ENCODE data around the gene CPLX1.

Gene CPLX1

DNA sequence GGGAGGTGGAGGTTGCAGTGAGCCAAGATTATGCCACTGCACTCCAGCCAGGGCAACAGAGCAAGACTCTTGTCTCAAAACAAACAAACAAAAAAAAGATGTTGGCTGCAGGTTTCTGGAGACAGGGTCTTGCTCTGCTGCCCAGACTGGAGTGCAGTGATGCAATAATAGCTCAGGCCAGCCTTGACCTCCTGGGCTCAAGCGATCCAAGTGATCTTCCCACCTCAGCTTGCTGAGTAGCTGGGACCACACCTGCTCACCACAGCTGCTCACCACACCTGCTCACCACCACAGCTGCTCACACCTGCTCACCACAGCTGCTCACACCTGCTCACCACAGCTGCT lies 29.9 kb upstream of the CPLX1 start:
- no peak for DNase-seq (ENCODE audit: low read depth)

DNA sequence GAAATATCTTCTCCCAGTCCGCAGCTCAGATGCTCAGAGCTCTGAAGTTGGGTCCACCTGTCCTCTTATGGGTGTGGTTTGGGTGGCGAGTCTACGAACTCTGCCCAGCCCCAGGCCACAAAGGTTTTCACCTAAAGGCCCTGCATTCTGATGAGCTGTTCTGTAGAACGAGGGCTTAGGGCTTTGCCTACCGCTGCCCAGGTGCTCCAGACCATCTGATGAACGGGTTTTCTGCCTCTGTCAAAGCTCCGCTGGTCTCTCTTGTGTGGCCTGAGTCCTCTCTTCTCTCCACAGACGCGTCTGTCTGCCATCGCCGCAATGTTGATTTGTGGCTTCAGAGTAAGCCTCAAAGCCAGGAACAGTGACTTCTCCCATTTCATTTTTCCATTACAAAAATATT lies 28.4 kb upstream of the CPLX1 start:
- DNase-seq (ENCODE audit: low read depth) = no peak

DNA sequence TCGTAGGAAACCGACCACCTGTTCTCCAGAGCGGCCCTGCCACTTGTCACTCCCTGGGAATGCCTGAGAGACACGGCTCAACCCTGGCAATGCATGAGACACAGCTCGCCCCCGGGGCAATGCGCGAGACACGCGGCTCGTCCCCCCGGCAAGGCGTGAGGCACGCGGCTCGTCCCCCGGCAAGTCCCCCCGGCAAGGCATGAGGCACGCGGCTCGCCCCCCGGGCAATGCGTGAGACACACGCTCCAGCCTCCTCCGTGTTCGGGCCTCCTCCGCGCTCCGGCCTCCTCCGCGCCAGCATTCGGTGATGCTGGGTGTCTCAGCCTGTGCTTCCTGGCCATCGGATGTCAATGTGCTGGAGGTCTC lies 27.5 kb upstream of the CPLX1 start:
- DNase-seq (ENCODE audit: low read depth) = no peak

DNA sequence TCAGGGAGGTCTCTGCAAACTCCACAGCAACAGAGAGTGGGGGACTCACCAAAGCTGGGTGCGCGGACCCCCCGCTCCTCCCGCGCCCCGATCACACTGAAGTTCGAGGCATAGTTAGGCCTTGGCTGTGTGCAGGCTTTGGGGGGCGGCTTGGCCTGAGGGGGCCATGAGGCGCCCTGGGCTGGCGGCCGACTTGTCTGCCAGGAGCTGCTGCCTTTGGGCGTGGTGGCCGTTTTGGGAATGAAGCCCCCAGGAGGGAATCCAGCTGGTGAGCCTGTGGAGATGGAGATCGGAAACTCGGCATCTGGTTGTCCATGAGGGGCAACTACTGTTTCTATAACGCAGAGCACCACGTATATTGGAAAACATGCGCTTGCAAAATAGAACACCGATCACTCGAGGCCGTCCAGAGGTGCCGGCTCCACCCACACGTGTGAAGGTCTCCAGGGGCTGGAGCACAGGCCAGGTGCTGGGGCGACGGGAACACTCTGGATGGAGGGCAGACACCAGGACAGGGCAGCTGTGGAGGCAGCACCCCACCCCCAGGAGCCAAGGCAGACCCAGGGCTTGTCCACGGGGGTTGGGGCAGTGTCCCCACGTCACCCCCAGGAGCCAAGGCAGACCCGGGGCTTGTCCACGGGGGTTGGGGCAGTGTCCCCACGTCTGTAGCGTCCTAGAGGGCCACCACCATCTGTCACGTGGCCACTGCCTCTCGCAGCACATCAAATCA lies 25.9 kb upstream of the CPLX1 start:
- no peak for DNase-seq (ENCODE audit: low read depth)

DNA sequence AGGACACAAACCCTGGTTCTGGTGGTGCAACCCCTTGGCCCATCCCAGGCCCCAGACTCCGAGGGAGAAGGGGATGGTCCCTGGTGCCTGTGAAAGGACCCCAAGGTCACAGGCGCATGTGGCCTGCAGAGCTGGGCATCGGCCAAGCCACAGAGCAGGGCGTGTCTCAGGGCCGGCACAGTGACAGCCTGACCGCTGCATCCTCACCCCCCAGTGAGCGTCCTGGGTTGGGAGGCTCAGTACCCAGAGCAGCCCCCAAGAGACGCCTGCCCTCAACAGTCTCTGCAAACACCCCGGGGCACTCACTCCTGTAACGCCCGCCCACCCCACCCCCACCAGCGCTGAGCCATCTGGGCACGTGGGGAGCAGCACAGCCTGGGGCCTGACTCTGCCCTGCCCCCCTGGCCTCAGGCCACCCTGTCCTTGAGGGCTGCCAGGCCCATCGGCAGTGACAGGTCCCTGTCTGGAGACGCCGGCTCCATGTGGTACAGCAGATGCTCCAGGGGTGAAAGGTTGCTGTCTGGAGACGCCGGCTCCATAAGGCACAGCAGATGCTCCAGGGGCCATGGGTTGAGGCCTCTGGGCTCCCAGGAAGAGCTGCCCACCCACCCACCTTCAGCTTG lies 24.5 kb upstream of the CPLX1 start:
- DNase-seq (ENCODE audit: low read depth) = no peak

DNA sequence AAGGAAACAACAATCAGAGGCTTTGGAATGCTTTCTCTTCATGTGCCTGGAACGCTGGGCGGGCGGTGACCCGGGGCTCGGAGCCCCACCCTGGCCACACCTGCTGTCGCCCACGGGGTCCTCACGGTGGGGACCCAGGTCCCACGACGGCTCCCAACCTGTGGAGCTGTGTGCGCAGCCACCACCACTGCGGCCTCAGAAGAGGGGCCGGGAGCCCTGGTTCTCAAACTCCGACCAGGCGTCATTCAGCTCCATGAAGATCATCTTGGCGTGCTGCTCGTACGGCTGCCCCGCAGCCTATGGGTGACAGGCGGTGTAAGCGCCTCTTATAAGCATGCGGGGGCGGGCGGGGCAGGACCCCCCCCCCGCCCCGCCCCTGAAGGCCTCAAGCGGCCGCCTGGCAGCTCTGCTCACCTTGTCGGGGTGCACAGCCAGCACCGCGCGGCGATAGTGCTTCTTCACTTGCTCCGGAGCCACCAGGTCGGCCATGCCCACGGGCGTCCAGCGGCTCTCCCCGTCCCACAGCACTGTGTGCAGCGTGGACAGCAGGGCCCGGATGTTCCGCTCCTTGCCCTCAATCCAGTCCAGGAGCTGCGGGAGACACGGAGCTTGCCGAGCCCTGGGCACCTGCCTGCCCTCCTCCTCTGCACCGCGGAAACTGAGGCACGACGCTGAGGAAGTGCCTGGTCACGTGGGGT lies 23.7 kb upstream of the CPLX1 start:
- DNase-seq (ENCODE audit: low read depth) = no peak

DNA sequence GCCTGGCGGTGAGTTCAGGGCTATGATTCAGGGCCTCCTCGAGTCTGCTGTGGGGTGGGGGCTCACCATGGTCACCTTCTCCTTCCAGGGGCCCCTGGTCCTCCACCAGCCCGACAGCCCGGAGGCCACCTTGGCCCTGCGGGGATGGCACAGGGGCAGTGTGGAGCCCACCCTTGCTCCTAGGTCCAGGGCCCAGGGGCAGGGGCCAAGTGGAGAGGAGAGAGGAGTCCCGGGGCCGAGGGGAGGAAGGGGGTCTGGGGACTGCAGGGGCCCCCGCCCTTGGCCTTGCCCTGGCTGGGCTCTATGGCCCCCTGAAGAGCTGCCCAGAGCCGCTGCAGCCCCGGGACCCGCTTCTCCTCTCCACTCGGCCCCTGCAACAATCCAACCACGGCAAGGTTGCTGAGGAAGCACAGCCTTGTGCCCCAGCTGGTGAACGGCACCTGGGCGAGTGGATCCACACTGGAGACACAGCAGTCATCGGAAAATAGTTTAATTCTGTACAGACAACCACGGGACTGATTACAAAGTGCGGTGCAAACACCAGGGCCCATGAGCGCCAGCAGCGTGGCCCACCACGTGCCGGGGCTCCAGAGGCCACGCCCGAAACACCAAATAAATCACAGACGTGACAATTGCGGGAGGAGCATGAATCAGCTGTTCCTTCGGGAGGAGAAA lies 23.0 kb upstream of the CPLX1 start:
- no peak for DNase-seq (ENCODE audit: low read depth)

DNA sequence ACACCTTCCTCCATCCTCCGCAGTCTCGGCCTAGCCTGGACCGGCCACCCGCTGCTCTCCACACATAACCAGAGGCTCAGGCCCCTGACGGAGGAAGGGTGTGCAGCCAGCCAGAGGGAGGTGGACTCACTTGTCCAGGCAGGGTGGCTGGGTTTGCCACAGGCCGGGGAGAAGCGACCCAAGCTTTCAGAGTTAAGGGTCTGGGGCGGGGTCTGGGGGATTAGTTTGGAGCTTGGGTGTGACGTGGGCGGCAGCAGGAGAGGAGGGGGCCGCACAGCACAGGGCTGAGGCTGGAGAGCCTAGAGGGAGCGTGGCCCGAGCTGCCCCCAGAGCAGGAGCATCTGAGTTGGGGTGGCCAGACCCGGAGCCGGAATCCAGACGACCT lies 22.4 kb upstream of the CPLX1 start:
- DNase-seq (ENCODE audit: low read depth) = no peak

DNA sequence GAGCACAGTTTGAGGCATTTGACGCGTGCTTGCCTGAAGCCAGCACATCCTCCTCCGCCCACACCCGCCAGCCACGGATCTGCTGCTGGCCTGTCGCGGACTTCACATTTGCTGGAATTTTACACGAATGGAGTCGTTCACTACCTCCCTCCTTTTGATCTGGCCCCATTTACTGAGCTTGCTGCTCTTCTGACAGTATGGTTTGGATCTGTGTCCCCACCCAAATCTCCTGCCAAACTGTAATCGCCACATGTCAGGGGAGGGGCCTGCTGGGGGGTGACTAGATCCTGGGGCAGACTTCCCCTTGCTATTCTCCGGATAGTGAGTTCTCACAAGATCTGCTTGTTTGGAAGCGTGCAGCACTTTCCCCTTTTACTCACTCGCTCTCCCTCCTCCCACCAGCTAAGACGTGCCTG lies 19.9 kb upstream of the CPLX1 start:
- no peak for DNase-seq (ENCODE audit: low read depth)

DNA sequence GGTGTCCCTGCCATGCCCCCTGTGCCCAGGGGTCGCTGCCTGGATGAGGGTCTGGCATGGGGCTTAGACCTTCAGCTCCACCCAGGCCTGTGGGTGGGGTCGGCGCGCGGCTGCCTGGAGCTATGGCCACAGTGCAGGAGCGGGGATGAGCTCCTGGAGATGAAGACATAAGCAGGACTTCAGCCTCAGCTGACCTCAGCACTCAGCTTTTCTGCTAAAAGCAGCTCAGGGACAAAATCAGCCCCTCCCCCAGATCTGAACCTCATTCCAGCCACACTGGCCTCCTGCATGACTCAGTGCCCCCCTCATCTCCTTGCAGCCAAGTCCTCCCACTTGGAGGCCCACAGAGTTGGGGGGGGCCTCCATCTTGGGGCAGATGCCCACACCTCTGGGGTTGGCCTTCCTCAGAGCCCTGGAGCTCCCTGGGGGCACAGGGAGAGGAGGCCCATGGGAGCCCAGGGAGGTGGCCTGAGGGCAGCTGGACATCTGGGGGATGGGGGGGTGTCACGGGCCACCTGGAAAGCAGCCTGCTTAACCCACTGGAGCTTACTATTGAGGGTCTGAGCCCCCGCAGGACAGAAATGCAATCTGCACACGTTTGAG lies 19.4 kb upstream of the CPLX1 start:
- DNase-seq (ENCODE audit: low read depth) = no peak

DNA sequence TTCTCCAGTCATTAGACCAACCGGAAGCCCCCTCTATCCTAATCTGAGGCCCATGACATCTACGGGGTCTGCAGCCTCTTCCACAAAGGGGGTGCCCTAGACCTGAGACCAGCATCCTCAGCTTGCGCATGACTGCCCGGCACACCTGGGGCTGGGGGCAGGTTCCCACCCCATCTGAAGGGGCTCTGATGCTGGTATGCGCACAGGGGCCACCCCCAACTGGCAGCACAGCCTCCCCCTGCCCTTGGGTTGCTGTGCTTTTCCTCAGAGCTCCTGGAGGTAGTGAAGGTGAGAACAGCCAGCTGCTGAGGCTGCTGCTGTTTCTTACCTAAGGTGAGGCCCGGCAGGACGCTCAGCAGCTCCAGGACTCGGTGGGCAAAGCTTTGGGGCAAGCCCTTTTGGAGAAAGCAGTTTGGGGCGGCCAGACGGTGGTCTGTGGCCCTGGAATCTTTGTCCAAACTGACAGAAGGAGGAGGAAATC lies 18.9 kb upstream of the CPLX1 start:
- DNase-seq (ENCODE audit: low read depth) = no peak

DNA sequence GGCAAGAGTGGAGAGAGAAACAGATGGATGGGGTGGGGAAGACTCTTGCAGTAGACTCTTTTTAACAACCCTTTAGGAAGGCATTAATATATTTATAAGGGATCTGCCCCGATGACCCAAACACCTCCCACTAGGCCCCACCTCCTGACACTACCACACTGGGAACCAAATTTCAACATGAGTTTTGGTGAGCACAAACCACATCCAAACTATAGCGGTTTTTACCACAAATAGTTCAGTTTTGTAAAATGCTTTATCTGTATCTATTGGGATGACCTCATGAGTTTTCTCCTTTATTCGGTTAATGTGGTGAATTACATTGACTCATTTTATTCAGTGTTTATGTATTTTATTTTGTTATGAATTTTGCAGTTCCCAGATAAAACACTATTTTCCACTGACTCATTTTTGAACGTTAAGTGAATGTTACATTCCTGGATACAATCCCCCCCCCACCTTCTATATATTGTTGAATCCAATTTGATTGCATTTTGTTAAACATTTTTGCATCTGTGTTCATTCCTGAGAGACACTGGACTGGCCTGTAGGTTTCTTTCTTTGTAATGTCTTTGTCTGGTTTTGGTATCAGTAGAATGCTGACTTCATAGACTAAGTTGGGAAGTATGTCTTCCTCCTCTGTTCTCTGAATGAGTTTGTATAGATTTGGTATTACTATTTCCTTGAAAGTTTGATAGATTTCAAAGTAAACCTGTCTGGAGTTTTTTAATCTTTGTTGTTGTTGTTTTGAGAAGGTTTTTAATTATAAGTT lies 13.9 kb upstream of the CPLX1 start:
- DNase-seq (ENCODE audit: low read depth) = no peak

DNA sequence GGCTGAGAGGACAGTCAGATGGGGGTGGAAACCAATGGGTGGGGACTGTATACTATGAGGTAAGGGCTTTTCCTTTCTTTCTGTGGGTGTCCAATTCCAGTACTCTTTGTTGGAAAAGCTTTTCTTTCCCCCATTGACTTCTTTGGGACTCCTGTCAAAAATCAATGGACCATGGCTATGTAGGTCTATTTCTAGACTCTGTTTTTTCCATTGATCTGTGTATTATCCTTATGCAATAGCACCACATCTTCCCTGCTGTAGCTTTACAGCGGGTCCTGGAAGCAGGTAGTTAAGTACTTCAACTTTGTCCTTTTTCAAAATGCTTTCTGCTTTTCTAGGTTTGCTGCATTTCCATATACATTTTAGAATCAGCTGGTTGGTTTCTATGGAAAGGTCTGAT lies 11.8 kb upstream of the CPLX1 start:
- no peak for DNase-seq (ENCODE audit: low read depth)

DNA sequence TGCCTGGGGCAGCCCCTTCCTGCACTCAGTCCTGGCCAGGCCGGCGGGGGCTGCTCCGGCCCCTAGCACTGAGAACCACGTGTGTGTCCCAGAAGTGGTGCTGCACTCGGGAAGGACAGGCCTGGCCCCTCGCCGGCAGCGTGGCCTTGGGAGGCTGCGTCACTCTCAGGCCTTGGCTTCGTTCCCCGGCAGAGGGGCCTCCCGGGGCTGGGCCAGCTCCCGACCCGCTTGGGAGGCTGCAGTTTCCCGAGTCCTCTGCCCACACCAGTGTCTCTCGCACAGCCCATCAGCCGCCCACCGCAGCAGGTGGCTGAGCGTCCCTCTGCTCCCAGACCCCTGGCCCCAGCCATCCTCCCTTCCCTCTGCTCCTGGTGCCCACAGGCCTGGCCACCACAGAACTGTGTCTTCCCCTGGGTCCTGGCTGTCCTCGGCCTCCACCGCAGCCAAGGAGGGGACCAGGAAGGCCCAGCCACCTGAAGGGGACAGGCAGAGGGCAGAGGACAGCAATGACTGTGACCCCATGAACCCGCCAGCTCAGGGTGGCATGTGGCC lies 10.9 kb upstream of the CPLX1 start:
- DNase-seq (ENCODE audit: low read depth) = no peak

DNA sequence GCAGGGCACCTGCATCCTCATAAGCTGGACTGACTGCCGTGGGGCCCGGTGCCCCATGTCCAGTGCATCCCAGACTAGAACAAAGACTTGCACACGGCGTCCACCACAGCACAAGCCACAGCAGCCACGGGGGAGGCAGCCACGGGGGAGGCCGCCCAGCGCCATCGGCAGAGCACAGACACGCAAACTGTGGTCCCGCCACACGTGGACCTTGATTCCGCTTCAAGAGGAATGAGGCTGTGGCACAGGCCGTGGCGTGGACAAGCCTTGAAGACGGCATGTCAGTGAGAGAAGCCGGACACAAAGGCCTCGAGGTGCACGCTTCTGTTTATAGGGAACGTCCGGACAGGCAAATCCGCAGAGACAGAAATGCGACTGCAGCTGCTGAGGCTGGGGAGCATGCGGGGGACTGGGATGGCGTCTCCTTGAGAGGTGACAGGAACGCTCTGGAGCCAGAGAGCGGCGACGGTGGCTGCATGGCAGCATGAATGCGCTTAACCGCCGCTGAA lies 10.1 kb upstream of the CPLX1 start:
- DNase-seq (ENCODE audit: low read depth) = no peak

DNA sequence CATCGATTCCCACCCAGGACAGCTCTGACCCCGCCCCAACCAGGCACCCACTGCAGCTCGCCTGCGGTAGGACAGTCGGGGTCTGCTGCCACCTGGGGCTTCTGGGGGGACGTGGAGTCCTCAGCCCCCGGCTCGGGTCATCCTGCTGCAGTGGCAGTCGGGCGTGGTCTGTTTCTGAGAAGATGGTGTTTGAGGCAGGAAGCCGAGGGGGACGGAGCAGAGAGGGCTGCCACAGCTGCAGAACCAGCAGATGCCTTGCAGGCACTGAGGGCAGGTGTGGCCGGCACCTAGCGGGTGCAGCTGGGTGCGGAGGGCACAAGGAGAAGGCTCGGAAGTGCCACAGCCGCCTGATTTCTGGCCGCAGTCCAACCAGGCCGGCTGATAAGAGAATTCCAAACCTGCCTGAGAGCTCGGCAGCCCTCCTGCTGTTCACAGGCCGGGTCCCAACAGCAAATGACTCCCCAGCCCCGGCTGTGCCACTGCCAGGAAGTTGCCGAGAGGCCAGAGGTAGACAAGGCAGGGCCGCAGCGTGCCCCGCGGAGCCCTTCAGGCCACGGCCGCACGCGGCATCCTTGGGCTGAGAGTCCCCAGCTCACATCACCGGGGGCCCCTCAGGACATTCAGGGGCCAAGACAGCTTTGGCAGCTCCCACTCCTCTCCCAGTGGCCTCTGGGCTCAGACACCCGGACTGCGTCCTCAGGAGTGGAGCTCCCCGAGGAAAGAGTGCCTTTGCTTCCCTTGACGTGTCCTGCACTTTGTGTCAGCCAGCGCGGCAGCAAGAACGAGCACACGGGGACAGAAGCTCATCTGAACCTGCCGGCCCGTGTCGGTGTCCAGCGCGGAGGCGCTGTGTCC lies 9.4 kb upstream of the CPLX1 start:
- DNase-seq (ENCODE audit: low read depth) = no peak

DNA sequence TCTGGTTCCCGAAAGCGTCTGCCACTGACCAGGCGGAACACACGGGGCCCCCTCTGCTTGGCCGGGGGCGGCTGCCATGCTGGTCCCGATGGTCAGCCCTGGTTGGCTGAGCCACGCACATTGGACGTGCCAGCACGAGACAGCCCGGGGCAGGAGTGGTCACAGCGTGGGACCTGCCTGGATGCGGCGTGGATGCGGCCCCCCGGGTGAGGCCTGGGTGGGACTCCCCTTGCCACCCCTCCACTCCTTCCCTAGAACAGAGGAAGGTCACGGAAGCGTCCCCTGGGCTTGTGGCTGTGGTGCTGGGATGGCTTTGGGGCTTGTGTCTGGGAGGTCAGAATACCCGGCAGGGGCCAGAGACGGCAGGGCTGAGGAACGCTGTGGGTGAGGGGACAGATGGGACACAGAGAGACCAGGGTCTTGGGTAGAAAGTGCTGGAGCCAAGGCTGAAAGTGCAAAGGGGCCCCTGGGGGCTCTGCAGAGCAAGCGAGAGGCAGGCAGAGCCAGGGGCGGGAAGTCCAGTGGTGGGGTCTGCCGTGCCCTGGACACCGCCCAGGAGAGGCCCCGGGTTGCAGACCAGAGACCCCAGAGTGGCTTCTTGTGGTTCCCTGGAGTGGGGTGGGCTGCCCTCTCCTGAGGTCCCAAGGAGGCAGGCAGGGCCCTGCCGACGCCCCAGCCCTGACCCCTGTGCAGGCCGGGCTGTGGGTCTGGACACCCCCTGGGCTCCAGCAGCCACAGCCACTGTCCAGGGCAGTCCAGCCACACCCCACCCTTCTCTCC lies 8.6 kb upstream of the CPLX1 start:
- no peak for DNase-seq (ENCODE audit: low read depth)

DNA sequence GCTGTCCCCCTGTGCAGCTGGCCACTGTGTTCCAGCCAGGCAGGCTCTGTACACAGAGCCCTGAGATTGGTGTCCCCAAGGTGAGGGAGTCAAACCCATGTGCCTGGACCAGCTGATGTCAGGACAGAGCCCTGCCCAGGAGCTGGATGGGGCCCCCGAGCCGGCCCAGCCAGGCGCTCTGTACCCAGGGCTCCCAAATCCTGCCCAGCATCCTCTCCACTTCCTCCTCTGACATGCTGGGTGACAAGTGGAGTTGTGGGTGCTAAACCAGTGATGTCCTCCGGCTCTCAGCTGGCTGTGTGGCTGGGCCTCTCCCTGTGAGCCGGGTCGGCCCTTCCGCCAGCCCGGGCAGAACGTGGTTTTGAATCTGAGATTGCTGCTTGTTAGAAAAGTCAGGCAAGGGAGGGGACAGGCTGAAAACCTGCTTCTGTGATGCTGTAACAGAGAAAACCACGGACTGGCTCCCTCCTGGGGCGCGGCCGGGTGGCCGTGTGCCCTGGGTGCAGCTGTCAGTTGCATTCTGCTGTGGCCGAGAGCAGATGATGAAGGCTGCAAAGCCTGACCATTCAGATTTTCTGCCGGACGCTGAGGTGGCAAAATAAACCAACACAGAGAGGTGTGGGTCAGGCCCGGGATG lies 7.9 kb upstream of the CPLX1 start:
- DNase-seq (ENCODE audit: low read depth) = no peak

DNA sequence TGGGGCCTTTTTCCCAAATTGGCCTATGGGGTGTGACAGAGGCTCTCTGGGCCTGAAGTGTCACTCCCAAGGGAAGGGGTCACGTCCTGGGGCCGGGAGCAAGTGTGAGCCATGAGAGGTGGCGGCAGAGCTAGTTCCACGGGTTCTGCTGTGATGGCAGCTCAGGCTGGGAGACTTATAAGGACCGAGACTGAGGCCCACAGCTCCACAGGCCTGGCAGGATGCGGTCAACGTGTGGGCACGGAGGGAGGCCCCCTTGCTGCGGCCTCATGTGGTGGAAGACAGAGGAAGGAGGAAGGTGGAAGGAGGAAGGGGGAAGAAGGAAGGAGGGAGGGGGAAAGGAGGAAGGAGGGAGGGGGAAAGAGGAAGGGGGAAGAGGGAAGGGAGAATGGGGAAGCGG lies 7.2 kb upstream of the CPLX1 start:
- no peak for DNase-seq (ENCODE audit: low read depth)
